Loucy (cell line): Measurements from ENCODE around the gene TMEM258.

ENCODE experiments used
- EZH2phosphoT487 ChIP-seq: fragments of 200-600 bp; IDR thresholded peaks from 2 replicates; pipeline ENCODE4 v1.6.1; 2018; ENCODE audit warnings: antibody characterized with exemption, mild to moderate bottlenecking, moderate library complexity, borderline replicate concordance
- TF ChIP-seq, protein P1 (sequence below): fragments of 200-600 bp; sonication (generic); conservative IDR thresholded peaks from 2 replicates; pipeline ENCODE4 v1.5.1; 2014; ENCODE audit warnings: mild to moderate bottlenecking, antibody characterized with exemption, low read length

DNA sequence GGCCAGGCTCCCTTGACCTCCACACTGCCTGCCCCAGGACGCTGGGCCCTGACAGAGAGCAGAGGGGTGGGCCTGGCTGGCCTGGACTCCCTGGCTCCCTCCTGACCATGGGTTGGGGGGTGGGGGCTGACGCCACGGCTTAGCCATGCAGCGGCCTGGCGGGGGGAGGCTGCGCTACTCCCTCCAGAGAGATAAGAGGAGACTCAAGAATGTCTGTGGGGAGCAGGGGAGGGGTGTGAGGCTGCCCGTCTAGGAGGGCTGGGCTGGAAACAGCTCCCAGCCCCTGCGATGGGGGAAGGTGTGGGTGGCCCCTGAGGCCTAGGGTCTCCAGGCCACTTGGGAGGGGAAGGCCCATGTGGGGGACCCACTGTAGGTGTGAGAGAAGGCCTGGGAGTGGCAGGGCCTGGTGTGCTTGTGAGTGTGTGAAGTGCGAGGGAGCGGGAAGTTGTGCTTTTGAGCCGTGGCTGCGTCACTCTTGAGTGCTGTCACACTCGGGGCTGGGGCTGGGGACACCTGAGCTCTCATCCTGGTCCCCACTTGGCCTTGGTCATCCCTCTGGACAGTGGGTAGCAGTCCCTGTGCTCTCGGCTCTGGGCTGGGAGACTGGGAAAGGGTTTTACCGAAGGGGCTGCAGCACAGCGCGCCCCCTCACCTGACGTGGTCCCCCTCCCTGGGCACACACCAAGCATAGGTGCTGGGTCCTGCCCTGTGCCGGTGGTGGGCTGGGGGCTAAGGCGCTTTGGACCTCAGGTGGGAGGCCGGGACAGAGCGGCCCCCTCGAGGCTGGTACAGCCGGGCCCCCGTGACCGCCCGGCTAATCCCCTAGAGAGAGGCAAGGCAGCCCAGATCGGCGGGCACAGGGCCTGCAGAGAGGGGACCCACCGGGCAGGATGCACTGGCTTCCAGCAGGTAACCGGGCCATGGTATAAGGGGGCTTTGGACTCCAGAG is 37.6 kb downstream of the TMEM258 start:
- TF ChIP-seq, protein P1, sequence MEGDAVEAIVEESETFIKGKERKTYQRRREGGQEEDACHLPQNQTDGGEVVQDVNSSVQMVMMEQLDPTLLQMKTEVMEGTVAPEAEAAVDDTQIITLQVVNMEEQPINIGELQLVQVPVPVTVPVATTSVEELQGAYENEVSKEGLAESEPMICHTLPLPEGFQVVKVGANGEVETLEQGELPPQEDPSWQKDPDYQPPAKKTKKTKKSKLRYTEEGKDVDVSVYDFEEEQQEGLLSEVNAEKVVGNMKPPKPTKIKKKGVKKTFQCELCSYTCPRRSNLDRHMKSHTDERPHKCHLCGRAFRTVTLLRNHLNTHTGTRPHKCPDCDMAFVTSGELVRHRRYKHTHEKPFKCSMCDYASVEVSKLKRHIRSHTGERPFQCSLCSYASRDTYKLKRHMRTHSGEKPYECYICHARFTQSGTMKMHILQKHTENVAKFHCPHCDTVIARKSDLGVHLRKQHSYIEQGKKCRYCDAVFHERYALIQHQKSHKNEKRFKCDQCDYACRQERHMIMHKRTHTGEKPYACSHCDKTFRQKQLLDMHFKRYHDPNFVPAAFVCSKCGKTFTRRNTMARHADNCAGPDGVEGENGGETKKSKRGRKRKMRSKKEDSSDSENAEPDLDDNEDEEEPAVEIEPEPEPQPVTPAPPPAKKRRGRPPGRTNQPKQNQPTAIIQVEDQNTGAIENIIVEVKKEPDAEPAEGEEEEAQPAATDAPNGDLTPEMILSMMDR: no peak
- TF ChIP-seq EZH2phosphoT487: no peak
